ENCODE results near the gene SPATS2L.

Gene SPATS2L

GRCh38 chr2:200472853-200473464 lies 166.5 kb downstream of the SPATS2L start:
- DNase-seq, result no peak

- no peak for DNase-seq
These were observed 169.3 kb downstream of the SPATS2L start for GRCh38 chr2:200475795-200476194.

GRCh38 chr2:200476836-200477235 lies 170.3 kb downstream of the SPATS2L start:
- no peak for DNase-seq

GRCh38 chr2:200477667-200478131 lies 171.2 kb downstream of the SPATS2L start:
- no peak for DNase-seq

- no peak for DNase-seq
These were observed 173.3 kb downstream of the SPATS2L start for GRCh38 chr2:200479692-200480265.

- no peak for DNase-seq
These were observed 175.7 kb downstream of the SPATS2L start for GRCh38 chr2:200482194-200482593.

- DNase-seq, result no peak
These were observed 177.3 kb downstream of the SPATS2L start for GRCh38 chr2:200483729-200484198.

GRCh38 chr2:200484934-200485333 lies 178.4 kb downstream of the SPATS2L start:
- no peak for DNase-seq

GRCh38 chr2:200486529-200486928 lies 180.0 kb downstream of the SPATS2L start:
- DNase-seq, result no peak

GRCh38 chr2:200488169-200488568 lies 181.7 kb downstream of the SPATS2L start:
- DNase-seq, result no peak

- DNase-seq, result no peak
These were observed 183.5 kb downstream of the SPATS2L start for GRCh38 chr2:200490001-200490400.

- DNase-seq, result no peak
These were observed 186.2 kb downstream of the SPATS2L start for GRCh38 chr2:200492656-200493055.

GRCh38 chr2:200494048-200494447 lies 187.6 kb downstream of the SPATS2L start:
- no peak for DNase-seq

- DNase-seq, result no peak
These were observed 190.2 kb downstream of the SPATS2L start for GRCh38 chr2:200496696-200497095.

- DNase-seq, result no peak
These were observed 192.1 kb downstream of the SPATS2L start for GRCh38 chr2:200498402-200499162.

- no peak for DNase-seq
These were observed 195.7 kb downstream of the SPATS2L start for GRCh38 chr2:200502196-200502595.

GRCh38 chr2:200506679-200507078 lies 200.2 kb downstream of the SPATS2L start:
- DNase-seq, result no peak

- DNase-seq, result no peak
These were observed 200.7 kb downstream of the SPATS2L start for GRCh38 chr2:200507179-200507578.

- no peak for DNase-seq
These were observed 202.7 kb downstream of the SPATS2L start for GRCh38 chr2:200509235-200509611.

- DNase-seq, result peak; percentile 51
These were observed 203.3 kb downstream of the SPATS2L start, which contains the start of gene KCTD18 for GRCh38 chr2:200509612-200510433. KCTD18 (minus strand) TSS chr2:200510068; CDS start chr2:200507016, 3,052 bp downstream.

- DNase-seq, result no peak
These were observed 208.7 kb downstream of the SPATS2L start for GRCh38 chr2:200515155-200515554.

- DNase-seq, result no peak
These were observed 216.7 kb downstream of the SPATS2L start for GRCh38 chr2:200523158-200523557.

- DNase-seq, result no peak
These were observed 217.1 kb downstream of the SPATS2L start for GRCh38 chr2:200523604-200524003.
